ENCODE measurements around the gene AKR1B15. TPM values are rescaled to one million over a fixed set of nuclear protein-coding genes. Genes with fewer than 3 reads are reported as not detected.

AKR1B15 gene
- total RNA-seq, 4 donors from 2014 or later = 1.9 TPM; not detected in 3

GRCh38 chr7:134613623-134614347, 64.9 kb downstream of the AKR1B15 start:
- Histone ChIP-seq H3K27me3 (no peaks in the 10 kb centered on the region), H3K27ac (peak overlapping the region in 1 of 4 donors; percentile 16), H3K4me1 (no peaks in the 10 kb centered on the region), H3K4me3 (no peak overlapping the region), H3K36me3 (no peaks in the 10 kb centered on the region), H3K9me3 (no peaks in the 10 kb centered on the region)
- TF ChIP-seq CTCF (IDR thresholded peaks at IDR 0.05) (no peak), POLR2A (IDR thresholded peaks at IDR 0.05) (no peak)
- DNase-seq = no peak

- Histone ChIP-seq H3K4me3 (no peak overlapping the region), H3K4me1 (no peaks in the 10 kb centered on the region), H3K36me3 (no peaks in the 10 kb centered on the region), H3K27ac (no peak overlapping the region), H3K9me3 (no peaks in the 10 kb centered on the region), H3K27me3 (no peaks in the 10 kb centered on the region)
- TF ChIP-seq CTCF (IDR thresholded peaks at IDR 0.05) (no peak), POLR2A (IDR thresholded peaks at IDR 0.05) (no peak)
- no peak for DNase-seq
Observed at GRCh38 chr7:134616611-134617010, 67.7 kb downstream of the AKR1B15 start.

DNA sequence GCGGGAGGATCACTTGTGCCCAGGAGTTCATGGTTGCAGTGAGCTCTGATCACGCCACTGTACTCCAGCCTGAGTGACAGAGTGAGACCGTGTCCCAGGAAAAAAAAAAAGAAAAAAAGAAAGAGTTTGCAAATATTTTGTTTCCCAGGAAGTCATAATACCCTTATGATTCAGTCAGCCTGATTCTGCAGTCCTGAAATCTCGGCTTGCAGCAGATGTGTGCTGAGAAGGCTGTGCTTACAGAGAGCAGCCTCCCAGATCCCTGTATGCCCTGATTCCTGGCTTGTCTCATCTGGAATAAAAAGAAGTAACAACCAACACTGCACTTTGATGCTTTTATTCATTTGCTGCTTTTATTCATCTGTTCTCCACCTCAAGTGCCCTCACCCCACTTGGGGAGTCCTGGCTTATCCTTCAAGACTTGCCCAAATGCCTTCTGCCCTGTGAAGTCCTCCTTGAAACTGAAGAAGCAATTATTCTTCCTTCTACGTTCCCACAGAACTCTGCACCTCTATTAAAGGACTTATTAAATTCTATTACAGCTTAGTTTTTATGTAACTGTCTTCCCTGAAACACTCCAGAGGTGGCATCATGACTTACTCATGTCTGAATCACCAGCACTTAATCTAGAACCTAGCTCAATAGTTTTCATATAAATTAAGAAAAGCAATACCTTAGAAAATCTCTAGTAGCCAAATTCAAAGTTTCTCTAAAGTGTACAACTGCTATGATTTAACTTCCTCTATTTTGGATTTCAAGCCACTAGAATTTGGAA, 70.0 kb downstream of the AKR1B15 start:
- H3K27me3 ChIP-seq = no peaks in the 10 kb centered on the region
- no peak overlapping the region for H3K27ac ChIP-seq
- DNase-seq = no peak
- H3K36me3 ChIP-seq = no peaks in the 10 kb centered on the region
- H3K9me3 ChIP-seq = no peaks in the 10 kb centered on the region
- TF ChIP-seq CTCF (IDR thresholded peaks at IDR 0.05) (no peak), POLR2A (IDR thresholded peaks at IDR 0.05) (no peak)
- no peak overlapping the region for H3K4me3 ChIP-seq
- no peaks in the 10 kb centered on the region for H3K4me1 ChIP-seq

- no peak for TF ChIP-seq POLR2A (IDR thresholded peaks at IDR 0.05)
- no peak for TF ChIP-seq CTCF (IDR thresholded peaks at IDR 0.05)
- H3K4me1 ChIP-seq = no peaks in the 10 kb centered on the region
- no peaks in the 10 kb centered on the region for H3K36me3 ChIP-seq
- no peak for DNase-seq
- no peaks in the 10 kb centered on the region for H3K9me3 ChIP-seq
- no peaks in the 10 kb centered on the region for H3K27me3 ChIP-seq
- H3K27ac ChIP-seq = no peak overlapping the region
- H3K4me3 ChIP-seq = no peak overlapping the region
Observed at GRCh38 chr7:134619627-134620331, 70.9 kb downstream of the AKR1B15 start.

- H3K27me3 ChIP-seq = no peaks in the 10 kb centered on the region
- H3K36me3 ChIP-seq = no peaks in the 10 kb centered on the region
- H3K4me3 ChIP-seq = no peak overlapping the region
- TF ChIP-seq CTCF (IDR thresholded peaks at IDR 0.05) = no peak
- TF ChIP-seq POLR2A (IDR thresholded peaks at IDR 0.05) = no peak
- no peaks in the 10 kb centered on the region for H3K4me1 ChIP-seq
- no peak overlapping the region for H3K27ac ChIP-seq
- H3K9me3 ChIP-seq = no peaks in the 10 kb centered on the region
- DNase-seq = no peak
Observed at GRCh38 chr7:134622303-134622995, 73.5 kb downstream of the AKR1B15 start.

All from Peyer's patch (tissue), 4 donors.